HG03108 (cell line): ENCODE measurements around the gene MANBA.

Experiments
- ATAC-seq: cut with Tn5 transposase; IDR thresholded peaks from one replicate; pipeline ENCODE4 v1.9.1; 2021; ENCODE audit warnings: moderate library complexity; ENCODE audit not compliant: unreplicated experiment

MANBA gene

DNA sequence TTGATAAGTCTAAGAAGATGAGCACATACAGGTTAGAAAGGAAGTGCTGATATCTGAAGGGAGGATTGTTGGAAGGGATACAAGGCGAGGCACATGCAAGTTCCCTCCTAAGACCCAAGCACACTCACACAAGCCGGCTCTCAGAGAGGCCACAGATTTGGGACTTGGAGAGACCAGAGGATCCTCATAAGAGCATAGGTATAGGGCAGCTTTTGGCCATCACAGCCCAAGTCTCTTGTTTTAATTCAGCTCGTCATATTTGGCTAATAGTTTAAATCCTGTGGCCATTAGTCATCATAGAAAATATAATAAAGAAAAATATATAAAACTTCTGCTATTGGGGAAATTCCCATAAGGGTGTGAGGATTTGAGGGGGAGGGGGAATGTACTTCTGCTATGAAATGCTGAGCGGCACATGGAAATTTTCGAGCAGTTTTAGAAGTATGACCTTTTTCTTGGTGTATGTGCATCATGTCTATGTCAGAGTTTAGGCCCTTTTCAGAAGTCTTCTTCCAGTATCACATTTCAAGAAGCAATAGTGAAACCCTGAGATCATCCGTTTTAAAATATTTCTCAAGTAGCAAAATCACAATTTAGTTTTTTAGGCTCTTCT is 161.9 kb downstream of the MANBA start:
- ATAC-seq = peak; percentile 55

DNA sequence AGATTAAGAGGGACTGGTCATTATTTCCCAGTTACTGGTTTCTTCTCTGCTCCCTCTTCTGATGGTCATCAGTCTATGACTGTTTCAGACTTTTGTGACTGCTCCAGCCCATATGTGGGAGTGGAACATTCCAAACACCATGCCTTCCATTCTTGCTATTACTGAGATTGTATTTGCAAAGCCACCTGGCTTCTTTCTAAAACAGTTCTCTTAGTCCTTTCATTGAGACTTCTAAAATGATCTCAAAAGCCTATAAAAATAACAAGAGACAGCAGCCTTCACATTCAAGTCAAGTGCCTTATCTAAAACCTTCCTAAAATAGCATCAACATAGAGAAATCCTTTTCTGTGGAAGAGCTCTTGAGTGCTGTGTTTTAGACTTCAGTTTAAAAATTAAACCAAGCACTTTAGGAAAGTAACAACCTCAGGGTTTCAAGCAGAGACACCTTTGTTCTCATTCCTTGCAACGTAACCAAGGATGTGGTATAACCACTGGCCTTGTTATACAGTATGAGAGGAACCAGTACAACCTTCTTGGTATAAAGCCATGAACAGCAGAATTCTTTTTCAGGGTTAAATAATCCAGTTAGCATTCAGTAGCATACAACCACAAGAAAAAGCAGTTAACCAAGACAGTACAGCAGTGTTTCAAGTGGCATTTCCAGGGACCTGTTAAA is 162.5 kb downstream of the MANBA start:
- peak; percentile 76 for ATAC-seq

DNA sequence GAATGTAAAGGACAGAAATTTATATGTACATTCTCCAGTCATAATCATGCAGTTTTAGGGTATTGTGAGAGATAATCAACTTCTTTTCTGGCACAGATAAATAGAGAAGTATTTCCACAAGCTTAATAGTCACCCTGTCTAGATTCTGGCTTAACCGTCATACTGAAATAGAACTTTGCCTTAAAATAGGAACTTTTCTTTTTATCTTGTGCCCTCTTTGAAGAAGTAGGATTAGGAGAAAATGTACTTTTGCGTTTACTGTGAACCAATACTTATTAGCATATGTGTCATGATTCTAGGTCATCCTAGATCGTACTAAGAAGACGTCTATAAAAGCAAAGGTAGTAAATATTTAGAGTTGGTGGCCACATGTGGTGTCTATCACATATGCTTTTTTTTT is 164.2 kb downstream of the MANBA start:
- no peak for ATAC-seq

DNA sequence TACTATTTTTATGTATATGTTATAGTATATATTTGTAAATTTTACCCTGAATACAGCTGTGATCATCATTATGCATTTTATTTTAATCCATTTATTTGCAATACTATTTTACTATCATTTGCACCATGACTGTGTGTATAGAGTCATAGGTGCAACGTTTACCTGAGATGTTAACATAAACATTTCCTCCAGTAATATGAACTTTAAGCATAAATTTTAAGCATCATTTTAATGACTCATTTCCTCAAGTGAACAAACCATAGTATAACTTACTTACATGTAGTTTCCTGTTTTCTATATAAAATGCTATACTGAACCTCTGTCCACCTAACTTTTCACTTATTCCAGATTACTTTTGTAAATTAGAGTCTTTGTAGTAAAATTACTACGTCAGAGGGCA is 166.8 kb downstream of the MANBA start:
- no peak for ATAC-seq

DNA sequence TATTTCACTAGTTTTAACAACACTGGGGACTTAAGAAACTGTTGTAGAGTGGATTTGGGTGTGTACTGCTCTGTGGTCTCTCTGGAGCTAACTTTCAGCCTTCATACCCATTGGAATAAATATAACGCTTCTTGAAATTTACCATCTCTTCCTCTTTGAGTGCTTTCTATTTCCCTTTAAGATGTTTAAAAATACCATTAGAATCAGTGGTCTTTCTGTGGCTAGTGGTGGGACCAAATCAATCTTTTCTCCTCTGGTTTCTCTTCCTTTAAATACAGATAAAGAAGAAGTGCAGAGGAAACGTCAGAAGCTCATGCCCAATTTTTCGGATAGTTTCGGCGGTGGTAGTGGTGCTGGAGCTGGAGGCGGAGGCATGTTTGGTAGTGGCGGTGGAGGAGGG is 167.6 kb downstream of the MANBA start:
- no peak for ATAC-seq

DNA sequence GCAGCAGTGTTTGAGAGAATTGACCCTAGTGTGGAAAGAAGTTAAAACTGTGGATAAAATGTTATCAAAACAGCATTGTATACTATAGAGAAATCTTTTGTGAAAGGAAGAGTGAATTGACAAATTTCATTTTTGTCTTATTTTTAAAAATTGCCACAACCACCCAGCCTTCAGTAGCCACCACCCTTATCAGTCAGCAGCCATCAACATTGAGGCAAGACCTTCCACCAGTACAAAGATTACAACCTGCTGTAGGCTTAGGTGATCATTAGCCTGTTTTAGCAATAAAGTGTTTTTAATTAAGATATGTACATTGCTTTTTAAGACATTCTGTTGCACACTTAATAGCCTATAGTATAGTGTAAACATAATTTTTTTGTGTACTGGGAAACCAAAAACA is 168.5 kb downstream of the MANBA start:
- ATAC-seq = no peak

DNA sequence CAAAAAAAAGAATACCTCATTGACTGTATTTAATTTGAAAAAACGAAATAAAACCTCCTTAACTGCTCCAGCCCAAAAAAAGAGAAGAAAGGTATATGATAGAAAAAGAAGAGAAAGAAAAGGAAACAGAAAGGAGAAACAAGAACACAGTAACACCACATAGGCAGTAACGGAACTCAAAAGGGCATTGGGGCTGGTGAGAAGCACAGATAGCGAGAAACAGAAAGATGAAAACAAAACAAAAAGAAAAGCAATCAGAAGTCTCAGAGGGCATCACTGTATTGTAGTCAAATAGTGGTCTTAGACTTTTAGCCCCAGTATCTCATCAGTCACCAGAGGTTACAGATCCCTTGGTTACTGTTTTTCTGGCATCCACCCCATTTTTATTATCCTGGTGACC is 171.0 kb downstream of the MANBA start:
- ATAC-seq = no peak

DNA sequence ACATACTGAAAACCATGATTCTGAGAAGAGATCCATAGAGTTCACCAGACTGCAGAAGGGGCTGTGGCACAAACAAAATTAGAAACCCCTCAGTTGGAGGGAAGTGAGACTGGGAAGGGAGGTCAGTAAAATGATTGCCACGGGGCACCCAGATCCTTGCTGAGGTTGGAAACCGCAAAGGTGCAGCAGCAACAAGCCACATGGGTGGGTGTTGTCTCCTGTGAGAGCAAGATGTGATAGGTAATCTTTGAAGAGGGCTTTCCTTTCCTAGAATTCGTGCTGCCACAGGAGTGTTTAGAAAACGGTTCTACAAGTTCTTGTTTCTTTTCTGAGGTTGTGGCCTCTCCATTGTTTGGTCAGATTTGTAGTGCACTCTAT is 174.1 kb downstream of the MANBA start:
- ATAC-seq = peak; percentile 46

DNA sequence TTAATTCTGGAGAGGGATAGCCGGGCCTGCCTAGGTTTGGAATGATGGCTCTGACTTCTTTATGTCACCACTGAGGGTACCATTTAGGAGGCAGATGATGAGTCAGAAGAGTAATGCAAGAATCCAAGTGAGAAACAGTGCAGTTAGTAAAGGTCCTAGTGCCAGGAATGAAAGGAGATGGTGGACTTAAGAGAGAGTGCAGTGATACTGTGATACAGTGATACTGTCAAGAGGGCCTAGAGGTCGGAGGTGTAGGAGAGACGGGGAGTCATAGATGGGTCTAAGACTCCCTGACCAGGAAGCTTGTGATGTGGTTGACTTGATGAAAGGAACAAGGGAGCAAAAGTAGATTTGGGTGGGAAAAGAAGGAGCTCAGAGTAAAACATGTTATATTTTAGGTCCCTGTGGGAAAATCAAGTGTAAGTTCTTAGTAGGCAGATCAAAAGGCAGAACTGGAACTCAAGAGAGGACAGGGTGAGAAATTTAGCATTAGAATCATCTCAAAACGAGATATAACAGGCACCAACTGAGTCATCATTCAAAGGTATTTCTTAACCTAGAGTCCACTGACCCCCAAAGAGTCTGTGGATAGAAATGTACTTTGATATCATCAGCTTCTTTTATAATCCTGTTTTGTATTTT is 174.6 kb downstream of the MANBA start:
- ATAC-seq = peak; percentile 37

DNA sequence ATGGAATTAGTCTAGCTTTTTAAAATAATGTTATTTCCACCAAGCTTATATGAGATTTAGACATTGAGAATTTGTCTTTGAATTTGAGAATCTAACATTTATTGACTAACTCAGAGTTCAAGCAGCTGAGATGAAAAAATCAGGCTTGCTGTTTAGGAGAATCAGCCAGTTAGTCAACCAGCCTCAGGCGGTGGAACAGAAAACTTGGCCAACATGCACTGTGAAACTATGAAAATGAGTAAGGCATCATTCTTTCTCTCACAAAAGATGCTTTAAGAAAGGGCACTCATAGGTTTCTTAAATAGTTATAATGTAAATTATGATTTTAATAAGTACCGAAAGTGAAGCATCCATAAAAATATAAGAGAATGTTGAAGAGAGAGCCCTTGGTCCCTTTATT is 175.4 kb downstream of the MANBA start:
- peak; percentile 56 for ATAC-seq

DNA sequence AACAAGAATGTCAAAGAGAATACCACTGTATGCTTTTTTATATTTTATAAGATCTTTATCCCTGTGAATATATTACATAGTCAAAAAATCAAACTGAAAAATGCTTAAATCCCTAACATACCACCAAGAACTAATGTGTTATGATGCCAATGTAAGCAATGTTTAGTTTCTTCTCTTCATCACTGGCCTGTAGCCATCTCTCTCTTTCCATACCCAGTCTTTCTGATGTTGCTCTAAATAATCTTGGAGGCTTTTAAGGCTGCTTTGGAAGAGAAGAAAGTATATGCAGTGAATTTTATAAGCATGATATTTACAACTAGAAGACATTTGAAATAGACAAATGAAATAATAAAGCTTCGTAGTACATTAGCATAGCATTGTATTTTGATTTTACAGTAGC is 176.7 kb downstream of the MANBA start:
- ATAC-seq = no peak
